OCI-LY3 (cell line): Measurements from ENCODE around the gene TMEM245.

Source experiments
- H2AFZ ChIP-seq: fragments of 200-600, 300-600 bp; shearing (Covaris generic); 2 replicates; pipeline ENCODE4 v1.6.0; 2014; ENCODE audit warnings: antibody characterized with exemption, low read depth, low read length
- H3K27ac ChIP-seq: fragments of 200-600, 300-600 bp; sonication (generic); 2 replicates; pipeline ENCODE4 v1.5.1; 2014; ENCODE audit warnings: mild to moderate bottlenecking, low read length, moderate library complexity, mixed read lengths
- H3K27me3 ChIP-seq: fragments of 200-600, 300-600 bp; sonication (generic); 2 replicates; pipeline ENCODE4 v1.6.1; 2014; ENCODE audit warnings: low read depth, low read length, mixed read lengths
- H3K36me3 ChIP-seq: fragments of 200-600, 300-600 bp; sonication (generic); replicated peaks from 2 replicates; pipeline ENCODE3; 2014; ENCODE audit warnings: low read depth, low read length, mixed read lengths
- H3K4me1 ChIP-seq: fragments of 300-600, 200-600 bp; sonication (generic); 2 replicates; pipeline ENCODE4 v1.6.1; 2014; ENCODE audit warnings: low read length, mixed read lengths
- H3K4me2 ChIP-seq: fragments of 200-600, 300-600 bp; sonication (generic); 2 replicates; pipeline ENCODE4 v1.6.1; 2014; ENCODE audit warnings: low read length, mixed read lengths
- H3K4me3 ChIP-seq: fragments of 300-600, 200-600 bp; sonication (generic); 2 replicates; pipeline ENCODE4 v1.5.1; 2014; ENCODE audit warnings: antibody characterized with exemption, mild to moderate bottlenecking, low read length, moderate library complexity
- H3K79me2 ChIP-seq: fragments of 300-600, 200-600 bp; shearing (Covaris generic); 2 replicates; pipeline ENCODE4 v1.6.1; 2014; ENCODE audit warnings: mild to moderate bottlenecking, low read length, mixed read lengths
- H3K9ac ChIP-seq: fragments of 300-600, 200-600 bp; shearing (Covaris generic); 2 replicates; pipeline ENCODE4 v1.6.0; 2014; ENCODE audit warnings: mild to moderate bottlenecking, low read length, moderate library complexity
- H3K9me3 ChIP-seq: fragments of 200-600, 300-600 bp; shearing (Covaris generic); 2 replicates; pipeline ENCODE4 v1.6.1; 2014; ENCODE audit warnings: low read length, mixed read lengths; ENCODE audit not compliant: insufficient read depth
- H4K20me1 ChIP-seq: fragments of 200-600, 300-600 bp; sonication (generic); 2 replicates; pipeline ENCODE4 v1.6.1; 2016; ENCODE audit warnings: low read length, mixed read lengths; ENCODE audit not compliant: insufficient read depth
- CTCF ChIP-seq: fragments of 200-600, 300-600 bp; sonication (generic); IDR thresholded peaks from 2 replicates; pipeline ENCODE4 v1.5.1; 2014; ENCODE audit warnings: antibody characterized with exemption, low read length, low read depth
- EZH2phosphoT487 ChIP-seq: fragments of 200-600 bp; shearing (Covaris generic); IDR thresholded peaks from 2 replicates; pipeline ENCODE4 v1.6.1; 2018; ENCODE audit warnings: antibody characterized with exemption, mixed run types, low read depth

The TMEM245 gene

GRCh38 chr9:108983885-108984284, 135.9 kb downstream of the TMEM245 start:
- H4K20me1 ChIP-seq: no peaks in the 10 kb centered on the region
- no peak overlapping the region for H3K27ac ChIP-seq
- no peak overlapping the region for H3K9ac ChIP-seq
- no peaks in the 10 kb centered on the region for H3K27me3 ChIP-seq
- H3K4me1 ChIP-seq: no peaks in the 10 kb centered on the region
- no peak overlapping the region for H3K4me2 ChIP-seq
- peaks cover 5% of the 10 kb centered on the region for H3K36me3 ChIP-seq
- no peak overlapping the region for H3K4me3 ChIP-seq
- H3K9me3 ChIP-seq: no peaks in the 10 kb centered on the region
- H3K79me2 ChIP-seq: no peaks in the 10 kb centered on the region
- H2AFZ ChIP-seq: no peak overlapping the region
- no peak for TF ChIP-seq EZH2phosphoT487
- TF ChIP-seq CTCF: no peak

GRCh38 chr9:108980893-108981292, 138.9 kb downstream of the TMEM245 start:
- no peaks in the 10 kb centered on the region for H3K79me2 ChIP-seq
- H3K36me3 ChIP-seq: peaks cover 2% of the 10 kb centered on the region
- no peaks in the 10 kb centered on the region for H3K27me3 ChIP-seq
- no peaks in the 10 kb centered on the region for H3K9me3 ChIP-seq
- no peaks in the 10 kb centered on the region for H3K4me1 ChIP-seq
- H4K20me1 ChIP-seq: no peaks in the 10 kb centered on the region
- H3K4me3 ChIP-seq: no peak overlapping the region
- no peak overlapping the region for H2AFZ ChIP-seq
- no peak overlapping the region for H3K4me2 ChIP-seq
- H3K27ac ChIP-seq: no peak overlapping the region
- TF ChIP-seq CTCF: no peak
- no peak for TF ChIP-seq EZH2phosphoT487
- H3K9ac ChIP-seq: no peak overlapping the region

- TF ChIP-seq CTCF (no peak), EZH2phosphoT487 (no peak)
- H3K9ac ChIP-seq: no peak overlapping the region
- no peaks in the 10 kb centered on the region for H3K79me2 ChIP-seq
- peaks cover 2% of the 10 kb centered on the region for H3K36me3 ChIP-seq
- H3K4me1 ChIP-seq: no peaks in the 10 kb centered on the region
- H3K27ac ChIP-seq: no peak overlapping the region
- no peak overlapping the region for H3K4me2 ChIP-seq
- H4K20me1 ChIP-seq: no peaks in the 10 kb centered on the region
- no peak overlapping the region for H3K4me3 ChIP-seq
- no peaks in the 10 kb centered on the region for H3K9me3 ChIP-seq
- H3K27me3 ChIP-seq: no peaks in the 10 kb centered on the region
- no peak overlapping the region for H2AFZ ChIP-seq
These were observed 141.5 kb downstream of the TMEM245 start for GRCh38 chr9:108978205-108978604.

DNA sequence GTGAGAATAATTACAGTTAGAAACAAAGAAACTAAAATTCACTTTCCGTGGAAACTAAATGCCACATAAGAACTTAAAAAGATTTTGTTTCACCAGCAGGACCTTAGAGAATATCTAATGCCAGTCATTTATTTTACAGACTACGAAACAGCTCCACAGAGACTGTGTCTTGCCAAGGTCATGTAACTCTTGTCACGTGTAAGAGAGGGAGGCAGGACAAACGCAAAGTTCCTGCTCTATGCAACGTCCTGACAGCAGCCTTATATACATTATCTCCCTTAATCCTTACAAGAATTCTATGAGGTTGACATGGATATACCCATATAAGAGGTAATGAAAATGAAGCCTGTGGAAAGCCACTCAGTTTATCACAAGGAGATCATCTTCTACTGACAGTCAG, 145.9 kb downstream of the TMEM245 start:
- H3K36me3 ChIP-seq: peaks cover 28% of the 10 kb centered on the region
- H3K4me3 ChIP-seq: no peak overlapping the region
- no peak overlapping the region for H2AFZ ChIP-seq
- no peak overlapping the region for H3K27ac ChIP-seq
- H3K9ac ChIP-seq: no peak overlapping the region
- H3K4me1 ChIP-seq: no peaks in the 10 kb centered on the region
- H3K27me3 ChIP-seq: no peaks in the 10 kb centered on the region
- no peaks in the 10 kb centered on the region for H4K20me1 ChIP-seq
- no peaks in the 10 kb centered on the region for H3K79me2 ChIP-seq
- H3K9me3 ChIP-seq: peaks cover 8% of the 10 kb centered on the region; the same call in 1 of the 2 replicates
- H3K4me2 ChIP-seq: no peak overlapping the region
- TF ChIP-seq CTCF (no peak), EZH2phosphoT487 (no peak)
